ENCODE results near the gene EML4.
"Not testable (repeated sequence)": the region's sequence is repeated elsewhere in the genome, so short reads cannot be mapped to it uniquely, and the experiment has no call there.

EML4 gene

GRCh38 chr2:42314892-42315468 is 145.8 kb downstream of the EML4 start:
- no peak for DNase-seq

- DNase-seq: no peak
These were observed 146.8 kb downstream of the EML4 start for GRCh38 chr2:42315844-42316470.

GRCh38 chr2:42316910-42317309 is 147.8 kb downstream of the EML4 start:
- no peak for DNase-seq

- no peak for DNase-seq
These were observed 148.3 kb downstream of the EML4 start for GRCh38 chr2:42317486-42317885.

GRCh38 chr2:42317945-42318344 is 148.8 kb downstream of the EML4 start:
- DNase-seq: no peak

GRCh38 chr2:42319265-42319664 is 150.1 kb downstream of the EML4 start:
- DNase-seq: no peak

GRCh38 chr2:42321452-42322064 is 152.4 kb downstream of the EML4 start:
- no peak for DNase-seq

- no peak for DNase-seq
These were observed 155.1 kb downstream of the EML4 start for GRCh38 chr2:42324244-42324643.

GRCh38 chr2:42324949-42325348 is 155.8 kb downstream of the EML4 start:
- DNase-seq: no peak

- no peak for DNase-seq
These were observed 156.5 kb downstream of the EML4 start for GRCh38 chr2:42325609-42326008.

- DNase-seq: no peak
These were observed 158.0 kb downstream of the EML4 start for GRCh38 chr2:42327125-42327524.

- DNase-seq: no peak
These were observed 159.1 kb downstream of the EML4 start for GRCh38 chr2:42328148-42328833.

GRCh38 chr2:42328923-42329322 is 159.8 kb downstream of the EML4 start:
- DNase-seq: no peak

- no peak for DNase-seq
These were observed 160.6 kb downstream of the EML4 start for GRCh38 chr2:42329736-42330135.

GRCh38 chr2:42331569-42332284 is 162.6 kb downstream of the EML4 start:
- no peak for DNase-seq

GRCh38 chr2:42332575-42332974 is 163.4 kb downstream of the EML4 start:
- DNase-seq: no peak

- DNase-seq: no peak
These were observed 164.4 kb downstream of the EML4 start for GRCh38 chr2:42333579-42333978.

GRCh38 chr2:42334220-42334619 is 165.1 kb downstream of the EML4 start:
- no peak for DNase-seq

GRCh38 chr2:42334865-42335264 is 165.7 kb downstream of the EML4 start:
- not testable (repeated sequence) for DNase-seq

- no peak for DNase-seq
These were observed 166.5 kb downstream of the EML4 start for GRCh38 chr2:42335514-42336104.

GRCh38 chr2:42336361-42336965 is 167.3 kb downstream of the EML4 start:
- DNase-seq: no peak

- DNase-seq: no peak
These were observed 168.2 kb downstream of the EML4 start for GRCh38 chr2:42337356-42337820.
